ENCODE data around the gene DBET.
"Not testable (repeated sequence)": the region's sequence is repeated elsewhere in the genome, so short reads cannot be mapped to it uniquely, and the experiment has no call there.

GRCh38 chr4:190027156-190027555, 37.1 kb upstream of the DBET start, which contains the start of gene FRG2:
- not testable (repeated sequence) for TF ChIP-seq CTCF, EP300 (IDR thresholded peaks at IDR 0.05)

Measured in esophagus muscularis mucosa (tissue), 3 donors.